Activated effector memory CD4-positive, alpha-beta T cell treated with Interleukin-2 at 50 U/mL for 16 hours (primary cell): ENCODE data around the gene POU3F3.

Source experiments
- DNase-seq: peaks from one replicate; pipeline ENCODE4 v3.0.0-alpha.2; 2020

Gene POU3F3

DNA sequence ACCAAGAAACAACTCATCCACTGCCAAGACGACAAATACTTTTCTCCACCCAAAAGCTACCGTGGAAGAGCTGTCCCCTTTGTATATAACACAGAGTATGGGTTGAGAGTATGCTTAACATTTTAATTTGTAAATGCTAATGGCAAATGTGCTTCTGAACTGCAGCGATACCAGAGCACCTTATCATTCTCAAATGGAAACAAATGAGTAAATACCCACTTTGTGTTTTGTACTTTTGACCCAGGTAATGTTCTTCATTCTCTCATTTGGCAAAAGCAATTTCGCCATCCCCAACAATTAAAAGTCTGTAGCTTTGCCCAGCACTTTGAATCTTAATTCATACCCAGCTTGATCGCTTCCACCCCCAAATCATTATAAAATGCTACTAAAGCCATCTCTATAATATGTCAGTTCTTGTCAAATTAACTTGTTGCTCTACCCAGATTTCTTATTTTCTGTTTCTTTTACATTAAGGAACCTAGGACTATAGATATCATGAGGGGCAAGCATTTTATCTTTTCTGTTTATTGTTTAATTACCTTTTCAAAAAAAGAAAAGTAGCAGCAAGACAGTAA, 6.2 kb upstream of the POU3F3 start:
- no peak for DNase-seq

DNA sequence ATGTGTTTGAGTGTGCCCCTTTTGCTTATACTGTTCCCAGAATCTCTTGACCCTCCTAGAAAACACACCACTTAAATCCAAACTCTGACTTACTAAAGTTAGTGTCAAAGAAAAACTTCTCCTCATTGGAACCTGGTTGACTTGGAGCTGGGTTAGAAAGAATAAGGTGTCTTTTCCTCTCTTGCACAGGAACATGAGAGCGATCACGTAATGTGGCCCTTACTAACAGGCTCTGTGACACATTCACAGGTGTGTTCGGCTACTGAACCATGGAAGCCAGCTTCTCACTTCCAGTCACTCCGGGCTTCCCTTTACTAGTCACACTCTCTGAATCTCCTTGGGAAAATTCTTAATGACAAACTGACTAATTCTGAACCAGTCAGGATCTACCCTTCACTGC, 5.4 kb upstream of the POU3F3 start:
- DNase-seq, result no peak

DNA sequence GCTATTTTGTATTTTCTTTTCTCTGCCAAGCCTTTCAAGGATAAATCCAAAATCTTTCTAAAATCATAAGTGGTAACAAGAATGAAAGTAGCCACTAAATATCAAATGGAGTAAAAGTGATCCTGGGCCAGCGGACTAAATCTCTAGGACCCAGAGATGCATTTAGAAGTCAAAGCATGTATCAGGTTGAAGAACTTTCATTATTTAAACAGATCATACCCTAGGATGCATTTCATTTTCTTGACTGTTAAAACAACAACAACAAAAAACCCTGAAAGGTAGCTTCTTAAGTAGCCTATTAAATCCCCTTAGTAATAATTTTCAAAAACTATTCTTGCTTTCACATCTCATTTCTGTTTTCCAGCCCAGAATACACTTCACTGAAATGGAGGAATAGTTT, 4.8 kb upstream of the POU3F3 start:
- DNase-seq, result no peak

DNA sequence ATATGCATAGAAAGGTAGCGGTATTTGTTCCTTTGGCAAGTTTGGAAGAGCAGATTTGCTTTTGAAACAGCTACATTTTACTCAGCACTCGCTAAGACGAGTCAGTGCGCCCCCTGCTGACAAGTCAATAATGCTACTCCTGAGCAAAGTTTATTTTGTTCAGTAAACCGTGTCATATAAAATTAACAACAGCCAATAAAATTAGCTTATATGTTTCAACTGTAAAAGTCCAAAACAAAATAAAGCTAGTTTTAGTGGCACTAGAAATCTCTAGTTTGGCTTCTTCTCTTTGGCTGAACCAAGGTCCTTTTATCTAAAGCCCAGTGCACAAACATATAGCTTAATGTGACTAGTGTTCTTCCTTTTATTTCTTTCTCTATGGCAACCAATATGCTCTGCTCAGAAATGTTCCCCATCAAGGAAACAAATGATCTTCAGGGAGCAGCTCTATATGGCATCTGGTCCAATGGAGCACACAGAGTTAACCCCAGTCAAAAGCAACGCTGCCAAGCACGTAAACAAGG, 4.2 kb upstream of the POU3F3 start:
- DNase-seq, result no peak

DNA sequence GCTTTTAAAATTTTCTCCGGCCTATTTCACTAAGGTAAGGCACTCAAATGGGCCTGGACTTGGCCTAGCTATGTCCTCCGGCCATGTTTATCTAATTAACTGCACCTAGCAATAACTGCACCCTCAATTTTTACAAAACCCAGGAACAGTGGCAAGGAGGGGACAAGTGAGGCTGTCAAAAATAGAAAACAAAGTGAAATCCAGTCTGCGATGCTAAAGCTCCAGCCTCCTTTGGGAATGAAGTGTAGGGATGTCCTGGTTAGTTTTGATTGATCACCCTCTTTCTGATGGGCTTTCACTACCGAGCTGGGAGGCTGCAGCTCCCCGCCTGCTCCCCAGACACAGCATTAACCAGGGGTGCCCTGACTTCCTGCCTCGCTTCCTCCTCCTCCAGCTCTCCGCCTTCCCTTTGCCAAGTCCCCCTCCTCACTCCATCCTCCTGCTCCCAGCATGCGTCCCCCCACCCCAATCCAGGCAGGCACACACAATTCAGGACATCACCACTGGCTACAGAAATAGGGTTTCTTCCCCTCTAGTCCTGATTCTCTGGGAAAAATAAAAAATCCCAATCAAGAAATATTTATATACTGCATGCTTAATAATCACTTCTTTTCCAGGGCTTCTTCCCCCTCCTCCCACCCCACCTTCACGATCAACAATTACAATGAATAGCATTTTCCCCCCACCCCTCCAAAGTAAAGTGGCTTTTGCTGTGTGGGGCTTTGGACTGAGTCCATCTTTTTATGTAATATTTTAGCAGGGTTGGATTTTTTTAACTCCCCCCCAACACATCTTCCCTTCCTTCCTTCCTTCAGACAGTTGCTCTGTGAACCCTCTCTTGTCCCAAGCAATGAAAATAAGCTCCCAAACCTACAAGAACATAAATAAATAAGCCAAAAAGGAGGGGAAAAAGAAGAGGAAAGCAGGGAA, 3.3 kb upstream of the POU3F3 start:
- DNase-seq, result no peak

DNA sequence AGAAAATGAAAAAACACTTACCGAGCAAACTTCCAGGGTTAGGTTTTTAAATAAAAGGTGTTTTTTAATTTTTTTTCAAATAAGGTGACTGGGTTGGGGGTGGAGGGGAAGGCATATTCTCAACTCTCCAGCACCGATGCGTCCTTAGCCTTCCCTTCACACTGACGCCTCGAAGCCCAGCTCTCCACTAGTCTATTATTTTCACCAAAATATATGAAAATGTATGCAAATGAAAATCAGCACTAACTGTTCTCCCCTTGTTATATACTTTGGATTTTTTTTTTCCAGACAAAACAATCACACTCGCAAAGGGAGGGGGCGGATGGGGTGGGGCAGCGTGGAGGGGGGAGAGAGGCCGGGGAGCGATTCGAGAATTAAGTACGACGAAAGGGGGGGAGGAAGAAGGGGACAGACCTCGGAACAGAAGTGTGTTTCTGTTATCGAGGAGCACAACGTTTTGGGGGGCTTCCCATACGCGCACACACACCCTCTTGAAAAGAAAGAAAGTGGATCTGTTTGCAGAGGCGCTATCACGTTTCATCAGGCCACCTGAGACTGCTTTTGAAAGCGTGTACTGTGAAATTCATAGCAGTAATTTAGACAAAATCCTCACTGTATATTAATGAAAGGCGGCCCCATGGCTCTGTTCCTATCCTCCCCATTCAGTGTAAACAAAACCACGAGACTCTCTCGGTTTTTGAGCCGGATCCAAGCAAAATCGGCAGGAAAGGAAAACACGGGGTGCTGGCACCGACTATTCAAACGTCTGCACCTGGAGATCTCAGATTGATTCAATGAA, 2.4 kb upstream of the POU3F3 start:
- DNase-seq, result no peak

DNA sequence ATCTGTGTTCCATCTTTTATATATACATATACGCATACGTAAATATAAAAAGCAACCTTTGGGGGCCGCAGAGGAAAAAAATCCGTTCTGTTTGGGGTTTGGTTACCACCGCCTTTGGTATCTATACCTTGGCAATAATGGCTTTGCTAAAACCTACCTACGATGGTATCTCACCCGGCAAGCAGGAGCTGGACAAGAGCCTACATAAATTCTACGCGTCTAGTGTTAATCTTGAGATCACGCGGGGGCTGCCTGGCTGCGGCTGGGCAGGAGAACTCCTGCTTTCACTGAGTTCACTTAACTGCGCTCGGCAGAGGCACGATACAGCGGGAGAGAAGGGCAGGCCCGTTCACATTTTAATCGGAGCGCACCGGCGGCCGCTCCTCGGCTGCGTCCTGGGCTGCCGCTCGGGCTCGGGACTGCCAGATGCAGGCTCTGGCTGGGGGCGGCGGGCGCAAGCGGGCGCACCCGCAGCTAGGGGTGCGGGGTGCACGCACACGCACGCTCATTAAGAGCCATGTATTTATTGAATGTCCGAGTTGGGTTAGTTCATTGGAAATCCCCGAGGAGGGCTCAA, 1.7 kb upstream of the POU3F3 start:
- no peak for DNase-seq

DNA sequence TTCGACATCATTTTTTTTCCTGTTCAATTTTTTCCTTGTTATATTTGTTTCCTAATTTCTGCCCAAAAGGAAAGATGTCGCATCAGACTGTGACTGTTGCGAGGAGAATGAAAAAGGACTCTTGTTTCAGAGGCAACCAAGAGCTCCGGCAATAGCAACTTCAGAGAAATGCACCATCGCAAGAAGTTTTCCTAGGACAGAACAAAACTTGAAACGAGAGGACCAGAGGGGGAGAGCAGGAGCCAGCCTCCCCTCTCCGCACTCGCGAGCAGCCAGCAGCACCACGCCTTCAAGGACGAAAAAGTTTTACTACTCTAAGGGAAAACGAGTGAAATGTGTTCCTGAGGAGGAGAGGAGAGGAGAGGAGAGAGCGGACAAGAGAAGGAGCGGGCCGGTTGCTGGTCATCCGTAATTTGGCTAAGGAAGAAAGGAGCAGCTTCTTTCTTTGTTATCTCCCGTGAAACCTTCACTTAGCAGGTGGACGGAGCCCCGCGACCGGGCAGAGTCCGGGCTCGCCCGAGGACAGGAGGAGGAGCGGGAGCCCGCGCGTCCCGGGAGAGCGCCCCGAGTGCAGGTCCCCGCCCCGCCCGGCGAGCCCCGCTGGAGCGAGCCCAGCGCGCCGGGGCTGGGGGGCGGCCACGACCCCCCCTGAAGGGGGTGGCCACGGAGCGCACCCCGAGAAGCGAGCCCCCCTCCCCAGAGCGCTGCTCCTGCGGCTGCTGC, 744 bp downstream of the POU3F3 start:
- DNase-seq, result no peak

DNA sequence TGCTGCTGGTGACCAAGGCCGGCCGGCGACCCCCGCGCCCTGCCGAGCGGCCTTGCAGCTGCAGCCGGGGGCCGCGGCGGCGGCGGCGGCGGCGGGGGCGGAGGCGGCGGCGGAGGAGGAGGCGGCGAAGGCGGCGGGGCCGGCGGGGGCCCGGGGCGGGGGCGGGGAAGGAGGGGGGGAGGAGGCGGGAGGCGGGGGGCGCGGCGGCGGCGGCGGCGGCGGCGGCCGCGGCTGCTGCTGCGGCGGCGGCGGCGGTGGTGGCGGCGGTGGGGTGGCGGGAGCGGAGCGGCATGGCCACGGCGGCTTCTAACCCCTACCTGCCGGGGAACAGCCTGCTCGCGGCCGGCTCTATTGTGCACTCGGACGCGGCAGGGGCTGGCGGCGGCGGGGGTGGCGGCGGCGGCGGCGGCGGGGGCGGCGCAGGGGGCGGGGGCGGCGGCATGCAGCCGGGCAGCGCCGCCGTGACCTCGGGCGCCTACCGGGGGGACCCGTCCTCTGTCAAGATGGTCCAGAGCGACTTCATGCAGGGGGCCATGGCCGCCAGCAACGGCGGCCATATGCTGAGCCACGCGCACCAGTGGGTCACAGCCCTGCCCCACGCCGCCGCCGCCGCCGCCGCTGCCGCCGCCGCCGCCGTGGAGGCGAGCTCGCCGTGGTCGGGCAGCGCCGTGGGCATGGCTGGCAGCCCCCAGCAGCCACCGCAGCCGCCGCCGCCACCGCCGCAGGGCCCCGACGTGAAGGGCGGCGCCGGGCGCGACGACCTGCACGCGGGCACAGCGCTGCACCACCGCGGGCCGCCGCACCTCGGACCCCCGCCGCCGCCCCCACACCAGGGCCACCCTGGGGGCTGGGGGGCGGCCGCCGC, 1.5 kb downstream of the POU3F3 start:
- no peak for DNase-seq

DNA sequence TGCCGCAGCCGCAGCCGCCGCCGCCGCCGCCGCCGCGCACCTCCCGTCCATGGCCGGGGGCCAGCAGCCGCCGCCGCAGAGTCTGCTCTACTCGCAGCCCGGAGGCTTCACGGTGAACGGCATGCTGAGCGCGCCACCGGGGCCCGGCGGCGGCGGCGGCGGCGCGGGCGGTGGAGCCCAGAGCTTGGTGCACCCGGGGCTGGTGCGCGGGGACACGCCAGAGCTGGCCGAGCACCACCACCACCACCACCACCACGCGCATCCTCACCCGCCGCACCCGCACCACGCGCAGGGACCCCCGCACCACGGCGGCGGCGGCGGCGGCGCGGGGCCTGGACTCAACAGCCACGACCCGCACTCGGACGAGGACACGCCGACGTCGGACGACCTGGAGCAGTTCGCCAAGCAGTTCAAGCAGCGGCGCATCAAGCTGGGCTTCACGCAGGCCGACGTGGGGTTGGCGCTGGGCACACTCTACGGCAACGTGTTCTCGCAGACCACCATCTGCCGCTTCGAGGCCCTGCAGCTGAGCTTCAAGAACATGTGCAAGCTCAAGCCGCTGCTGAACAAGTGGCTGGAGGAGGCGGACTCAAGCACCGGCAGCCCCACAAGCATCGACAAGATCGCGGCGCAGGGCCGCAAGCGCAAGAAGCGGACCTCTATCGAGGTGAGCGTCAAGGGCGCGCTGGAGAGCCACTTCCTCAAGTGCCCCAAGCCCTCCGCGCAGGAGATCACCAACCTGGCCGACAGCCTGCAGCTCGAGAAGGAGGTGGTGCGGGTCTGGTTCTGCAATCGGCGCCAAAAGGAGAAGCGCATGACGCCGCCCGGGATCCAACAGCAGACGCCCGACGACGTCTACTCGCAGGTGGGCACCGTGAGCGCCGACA, 2.4 kb downstream of the POU3F3 start:
- no peak for DNase-seq

DNA sequence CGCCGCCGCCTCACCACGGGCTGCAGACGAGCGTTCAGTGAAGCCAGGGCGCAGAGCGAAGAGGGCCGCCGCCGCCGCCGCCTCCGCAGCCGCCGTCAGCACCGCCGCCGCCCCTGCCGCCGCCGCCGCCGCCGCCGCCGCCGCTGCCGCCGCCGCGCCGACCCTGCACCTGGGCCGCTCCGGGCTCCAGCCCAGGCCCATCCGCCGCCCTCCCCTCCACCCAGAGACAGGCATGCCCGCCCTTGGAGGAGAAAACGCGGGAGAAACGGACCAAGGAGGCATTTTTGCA, 3.0 kb downstream of the POU3F3 start:
- DNase-seq, result no peak

DNA sequence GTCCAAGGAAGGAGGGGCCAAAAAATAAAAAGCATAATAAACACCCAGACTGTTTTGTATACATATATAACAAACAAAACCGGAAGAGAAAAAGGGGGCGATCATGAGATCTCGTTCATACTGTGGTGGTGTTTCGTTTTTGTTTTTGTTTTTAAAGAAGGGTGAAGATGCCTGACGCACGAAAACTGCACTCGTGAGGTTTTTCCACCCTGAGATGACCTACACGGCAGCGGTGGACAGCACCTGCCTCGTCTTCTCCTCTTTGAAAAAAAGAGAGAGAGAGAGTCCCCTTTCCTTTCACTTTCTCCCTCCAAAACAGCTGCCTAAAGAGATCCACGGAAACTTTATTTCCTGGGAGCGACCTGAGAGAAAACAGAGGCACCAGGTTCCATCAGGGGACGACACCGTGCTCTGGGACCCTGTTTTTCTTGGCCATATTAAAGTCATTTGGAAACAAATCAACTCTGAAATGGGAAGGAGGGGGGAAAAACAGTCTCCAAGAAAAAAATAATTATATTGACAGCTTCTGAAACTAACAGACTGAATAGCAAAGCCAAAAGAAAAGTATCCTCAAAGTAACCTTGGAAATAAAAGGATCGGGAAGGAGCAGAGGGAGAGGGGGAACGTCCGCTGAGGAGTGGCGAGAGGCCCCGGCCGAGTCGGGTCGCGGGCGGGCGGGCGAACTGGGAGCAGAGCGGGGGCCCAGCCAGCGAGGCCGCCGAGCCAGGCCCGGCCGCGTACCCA, 3.5 kb downstream of the POU3F3 start:
- DNase-seq, result no peak

DNA sequence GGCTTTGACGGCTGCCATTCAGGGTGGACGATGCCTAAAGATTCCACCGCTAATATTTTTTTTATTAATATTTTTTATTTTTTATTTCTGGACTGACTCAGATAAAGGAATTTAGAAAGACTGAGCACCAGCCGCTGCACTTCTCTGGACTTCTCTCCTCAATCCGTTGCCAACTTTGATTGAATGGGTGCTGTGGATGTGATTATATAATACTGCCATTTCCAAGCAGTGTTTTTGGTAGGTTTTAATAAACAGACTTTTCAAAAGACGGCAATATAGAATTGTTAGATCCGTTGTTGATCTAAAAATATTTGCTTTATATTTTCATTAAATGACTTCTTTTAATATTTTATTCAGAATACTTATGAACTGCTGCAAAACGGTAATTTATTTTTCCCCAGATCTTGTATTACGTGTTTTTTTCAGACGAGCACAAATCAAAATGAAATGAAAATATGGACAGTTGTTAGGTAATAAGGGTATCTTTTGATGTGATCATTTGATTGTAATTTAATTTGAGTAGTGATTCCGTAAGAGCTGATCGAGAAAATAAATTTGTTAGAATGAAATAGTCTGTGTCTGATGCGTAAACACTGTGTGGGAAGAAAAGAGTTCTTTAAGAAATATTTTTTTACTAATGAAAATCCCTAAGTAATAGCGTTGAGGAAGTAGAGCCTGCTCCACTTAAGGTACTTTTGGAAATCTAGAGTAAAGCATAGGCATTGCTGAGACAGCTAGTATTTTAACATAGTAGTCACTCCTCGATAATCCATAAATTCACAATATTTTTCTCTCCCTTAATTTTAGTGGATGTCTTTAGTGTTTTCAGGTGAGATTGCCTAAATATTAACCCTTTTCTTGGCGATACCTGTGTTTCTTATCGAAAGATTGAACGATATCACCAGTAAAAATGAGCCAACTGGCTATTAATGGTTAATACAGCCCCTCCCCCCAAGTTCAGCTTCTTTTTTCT, 4.4 kb downstream of the POU3F3 start:
- no peak for DNase-seq

DNA sequence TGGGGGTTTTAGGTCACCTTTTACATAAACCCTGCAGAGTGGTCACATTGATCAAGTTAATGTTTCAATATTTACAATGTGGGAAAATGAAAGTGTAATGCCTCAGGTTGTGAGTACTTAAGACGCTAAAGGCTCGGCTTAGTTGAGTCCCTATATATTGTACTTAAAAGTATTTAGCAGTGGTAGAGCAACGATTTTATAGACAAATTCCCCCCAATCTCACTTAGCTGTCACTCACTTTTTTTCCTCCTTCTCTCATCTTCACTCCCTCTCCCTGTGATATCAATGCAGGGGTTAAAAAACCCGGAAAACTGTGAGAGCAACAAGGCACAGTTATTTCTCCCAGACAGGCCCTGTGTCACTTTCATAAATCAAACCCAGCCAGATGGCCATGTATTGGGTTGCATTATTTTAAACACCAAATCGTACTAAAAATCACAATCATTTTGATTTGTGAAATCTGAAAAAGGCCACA, 5.4 kb downstream of the POU3F3 start:
- DNase-seq, result no peak

DNA sequence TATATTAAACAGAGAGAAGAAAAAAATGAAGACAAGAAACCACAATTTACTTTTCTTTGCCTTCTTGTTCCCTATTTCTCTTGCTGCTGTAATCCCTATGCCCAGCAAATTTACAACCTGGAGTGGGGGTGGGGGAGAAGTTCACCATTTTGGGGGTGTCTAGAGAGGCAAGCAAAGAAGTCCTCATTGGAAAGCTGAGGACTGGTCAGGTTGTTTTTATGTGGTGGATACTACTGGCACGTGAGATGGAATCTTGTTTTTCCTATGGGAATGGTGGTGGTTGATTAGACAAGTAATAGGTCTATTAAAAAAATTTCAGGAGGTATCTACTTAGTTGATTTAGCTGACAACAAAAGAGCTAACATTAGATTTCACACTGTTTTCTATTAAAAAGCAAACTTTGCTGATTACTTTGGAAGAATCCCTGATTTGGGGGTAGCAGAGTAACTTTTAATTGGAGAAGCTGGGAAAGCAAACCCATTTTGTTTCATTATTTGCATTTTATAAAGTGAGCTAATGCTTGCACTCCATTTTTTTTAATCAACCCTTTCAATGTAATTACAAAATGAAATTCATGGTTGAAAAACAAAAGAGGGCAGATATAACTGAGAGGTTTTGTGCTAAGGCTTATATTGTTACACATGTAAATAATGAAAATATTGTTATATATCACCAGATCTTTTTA, 6.0 kb downstream of the POU3F3 start:
- DNase-seq, result no peak

DNA sequence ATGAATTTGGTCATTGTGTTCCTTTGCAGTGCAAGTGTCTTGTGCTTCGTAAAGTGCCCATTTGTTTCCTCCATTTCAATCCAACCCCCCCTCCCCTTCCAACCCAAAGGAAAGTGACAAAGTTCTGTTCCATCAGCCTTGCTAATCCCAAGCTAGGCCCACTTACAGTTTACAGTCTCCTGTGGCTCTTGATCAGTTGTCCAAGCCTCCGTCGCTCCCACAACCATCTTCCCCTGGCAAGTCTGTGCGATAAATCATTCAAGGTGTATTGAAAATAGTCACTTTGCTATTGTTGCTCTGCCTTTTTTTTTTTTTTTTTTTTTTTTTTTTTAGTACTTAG, 6.5 kb downstream of the POU3F3 start:
- no peak for DNase-seq

DNA sequence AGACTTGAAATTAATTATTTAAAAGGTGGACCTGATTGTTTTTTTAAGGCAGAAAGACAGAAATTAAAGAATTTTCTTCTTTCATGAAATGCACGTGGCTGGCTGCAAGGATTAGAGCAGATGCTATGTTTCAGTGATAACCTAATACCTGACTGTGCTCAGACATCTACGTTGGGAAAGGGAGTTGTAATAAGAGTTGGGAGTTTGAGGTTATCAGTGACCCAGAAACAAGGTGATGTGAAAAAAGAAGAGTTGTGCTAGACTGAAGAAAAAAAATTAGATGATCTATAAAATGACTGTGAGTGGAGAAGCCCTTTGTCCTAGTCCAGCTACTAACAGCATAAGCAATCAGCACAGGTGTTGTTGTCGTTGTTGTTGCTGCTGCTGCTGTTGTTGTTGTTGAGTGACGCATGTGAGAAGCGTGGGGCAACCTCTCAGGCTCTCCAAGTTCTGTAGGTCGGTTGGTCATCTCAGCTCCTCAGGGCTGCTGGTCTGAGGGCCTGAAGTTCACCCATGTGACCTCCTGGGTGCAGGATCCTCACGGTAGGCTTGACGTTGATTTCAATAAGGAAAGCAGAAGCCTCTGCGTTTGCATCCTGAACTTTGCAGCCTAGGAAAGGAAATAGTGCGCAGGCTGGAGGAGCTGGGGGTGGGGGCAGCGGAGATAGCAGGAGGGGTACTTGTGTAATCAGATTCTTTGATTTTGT, 7.6 kb downstream of the POU3F3 start:
- no peak for DNase-seq
